Neural cell (in vitro differentiated cells): ENCODE data around the gene SMARCA4.

ENCODE experiments used
- CTCF ChIP-seq: fragments of 450-650 bp; IDR thresholded peaks from 2 replicates; pipeline ENCODE4 v1.5.1; 2014; ENCODE audit warnings: antibody characterized with exemption, mild to moderate bottlenecking, moderate library complexity; ENCODE audit not compliant: poor library complexity, severe bottlenecking
- EP300 ChIP-seq: fragments of 450-650 bp; conservative IDR thresholded peaks from 2 replicates; pipeline ENCODE4 v1.6.1; 2014; ENCODE audit warnings: antibody characterized with exemption, mild to moderate bottlenecking, moderate library complexity; ENCODE audit not compliant: poor library complexity, severe bottlenecking
- EZH2 ChIP-seq: fragments of 200-600, 300-800 bp; shearing (Covaris generic), sonication (generic); IDR thresholded peaks from 2 replicates; pipeline ENCODE4 v1.6.1; 2014; ENCODE audit warnings: antibody characterized with exemption, low read length, borderline replicate concordance, mild to moderate bottlenecking; ENCODE audit not compliant: insufficient read depth, poor library complexity, severe bottlenecking
- MXI1 ChIP-seq: fragments of 450-650 bp; conservative IDR thresholded peaks from 2 replicates; pipeline ENCODE4 v1.6.1; 2014; ENCODE audit warnings: antibody characterized with exemption, mild to moderate bottlenecking; ENCODE audit not compliant: poor library complexity, severe bottlenecking
- POLR2AphosphoS5 ChIP-seq: IDR thresholded peaks from 2 replicates; pipeline ENCODE4 v1.6.1; 2012
- REST ChIP-seq: IDR thresholded peaks from 2 replicates; pipeline ENCODE4 v1.6.1; 2012; ENCODE audit warnings: borderline replicate concordance
- SMC3 ChIP-seq: fragments of 450-650 bp; conservative IDR thresholded peaks from 2 replicates; pipeline ENCODE4 v1.6.1; 2014; ENCODE audit warnings: antibody characterized with exemption, mild to moderate bottlenecking, moderate library complexity; ENCODE audit not compliant: poor library complexity

- no peak for TF ChIP-seq CTCF
- no peak for TF ChIP-seq MXI1
- TF ChIP-seq SMC3 = no peak
- TF ChIP-seq EP300 = no peak
- TF ChIP-seq REST = no peak
- TF ChIP-seq EZH2 = no peak
- no peak for TF ChIP-seq POLR2AphosphoS5
Observed at GRCh38 chr19:11012507-11012906, 51.7 kb downstream of the SMARCA4 start.
